PC-3 (cell line): ENCODE measurements around the gene C5AR2. TPM values are rescaled to one million over a fixed set of nuclear protein-coding genes. Genes with fewer than 3 reads are reported as not detected.

Experiments
- ATAC-seq: fragments of 200-7000 bp; cut with Tn5 transposase; 2 replicates; pipeline ENCODE4 v1.9.1; 2020; ENCODE audit warnings: mild to moderate bottlenecking, moderate library complexity
- BruUV-seq: library from RNA; stranded (reverse); fragments of 400-500 nt; replicated peaks from 2 replicates; lab custom pipeline; 2021; lab: Mats Ljungman, UMichigan
- CTCF ChIA-PET: fragments of 300-600 bp; sonication (Branson Sonifier 250); formaldehyde crosslinking; loops from one replicate; lab custom pipeline; 2022; ENCODE audit warnings: antibody characterized with exemption; lab: Charles Lee
- POLR2A ChIA-PET: fragments of 300-600 bp; sonication (Branson Sonifier 250); formaldehyde crosslinking; loops from one replicate; lab custom pipeline; 2022; ENCODE audit warnings: antibody characterized with exemption; ENCODE audit not compliant: unreplicated experiment; lab: Charles Lee
- DNase-seq: peaks from one replicate; pipeline ENCODE4 v3.0.0-alpha.2; 2015
- H2AFZ ChIP-seq: fragments of 300-600 bp; sonication (generic); 2 replicates; pipeline ENCODE4 v1.6.0; 2016; ENCODE audit warnings: antibody characterized with exemption, low read length
- H3F3A ChIP-seq: fragments of 300-600 bp; sonication (generic); one replicate; pipeline ENCODE4 v1.6.0; 2017; ENCODE audit warnings: antibody characterized with exemption, low read length, control low read depth, mild to moderate bottlenecking; ENCODE audit not compliant: unreplicated experiment
- H3K27ac ChIP-seq: fragments of 300-600 bp; sonication (generic); 2 replicates; pipeline ENCODE4 v1.5.1; 2016; ENCODE audit warnings: mild to moderate bottlenecking, low read length
- H3K27me3 ChIP-seq: fragments of 300-600 bp; sonication (generic); 2 replicates; pipeline ENCODE4 v1.6.1; 2016; ENCODE audit warnings: low read length, mixed read lengths
- H3K36me3 ChIP-seq: fragments of 300-600 bp; sonication (generic); 2 replicates; pipeline ENCODE4 v1.6.1; 2016; ENCODE audit warnings: low read depth, mixed run types, low read length, mixed read lengths
- H3K4me1 ChIP-seq: fragments of 300-600 bp; sonication (generic); 2 replicates; pipeline ENCODE4 v1.5.1; 2016; ENCODE audit warnings: low read length; ENCODE audit not compliant: insufficient read depth
- H3K4me2 ChIP-seq: fragments of 300-600 bp; sonication (generic); 2 replicates; pipeline ENCODE4 v1.6.0; 2016; ENCODE audit warnings: low read length
- H3K4me3 ChIP-seq: fragments of 300-600 bp; sonication (generic); 2 replicates; pipeline ENCODE4 v1.5.1; 2016; ENCODE audit warnings: mild to moderate bottlenecking, low read length, mixed read lengths
- H3K79me2 ChIP-seq: fragments of 300-600 bp; sonication (generic); 2 replicates; pipeline ENCODE4 v1.6.1; 2017; ENCODE audit warnings: low read length, mixed read lengths
- H3K9ac ChIP-seq: fragments of 300-600 bp; sonication (generic); 2 replicates; pipeline ENCODE4 v1.6.0; 2016; ENCODE audit warnings: mild to moderate bottlenecking, low read length
- H3K9me2 ChIP-seq: fragments of 300-600 bp; sonication (generic); replicated peaks from 2 replicates; pipeline ENCODE4 v1.6.1; 2016; ENCODE audit warnings: mixed run types, low read length, mixed read lengths
- H3K9me3 ChIP-seq: fragments of 300-600 bp; sonication (generic); 2 replicates; pipeline ENCODE4 v1.6.1; 2016; ENCODE audit warnings: low read length, mixed read lengths
- H4K20me1 ChIP-seq: fragments of 300-600 bp; sonication (generic); 2 replicates; pipeline ENCODE4 v1.6.1; 2016; ENCODE audit warnings: low read length, mixed read lengths
- CTCF ChIP-seq: fragments of 300-600 bp; sonication (generic); conservative IDR thresholded peaks from 2 replicates; pipeline ENCODE4 v1.5.1; 2017; ENCODE audit warnings: antibody characterized with exemption, low read depth, mild to moderate bottlenecking, low read length
- EZH2 ChIP-seq: fragments of 300-600 bp; sonication (generic); IDR thresholded peaks from one replicate; pipeline ENCODE4 v1.6.1; 2017; ENCODE audit warnings: antibody characterized with exemption, mild to moderate bottlenecking, low read length; ENCODE audit not compliant: unreplicated experiment
- EZH2phosphoT487 ChIP-seq: fragments of 300-600 bp; sonication (generic); IDR thresholded peaks from 2 replicates; pipeline ENCODE4 v1.6.1; 2018; ENCODE audit warnings: mild to moderate bottlenecking, antibody characterized with exemption, low read length, borderline replicate concordance
- intact Hi-C: fragments of 100-400 bp; cut with micrococcal nuclease; formaldehyde crosslinking; loops from 2 replicates; pipeline ENCODE4 v1.9.0; 2023
- total RNA-seq: library from RNA; depleted of rRNA; stranded (reverse); fragments of >200 nt; gene quantifications from 2 replicates; pipeline ENCODE4 v1.2.3, GENCODE V29; 2014

C5AR2 gene
- total RNA-seq, 1 experiment from 2014 or later, result not detected

DNA sequence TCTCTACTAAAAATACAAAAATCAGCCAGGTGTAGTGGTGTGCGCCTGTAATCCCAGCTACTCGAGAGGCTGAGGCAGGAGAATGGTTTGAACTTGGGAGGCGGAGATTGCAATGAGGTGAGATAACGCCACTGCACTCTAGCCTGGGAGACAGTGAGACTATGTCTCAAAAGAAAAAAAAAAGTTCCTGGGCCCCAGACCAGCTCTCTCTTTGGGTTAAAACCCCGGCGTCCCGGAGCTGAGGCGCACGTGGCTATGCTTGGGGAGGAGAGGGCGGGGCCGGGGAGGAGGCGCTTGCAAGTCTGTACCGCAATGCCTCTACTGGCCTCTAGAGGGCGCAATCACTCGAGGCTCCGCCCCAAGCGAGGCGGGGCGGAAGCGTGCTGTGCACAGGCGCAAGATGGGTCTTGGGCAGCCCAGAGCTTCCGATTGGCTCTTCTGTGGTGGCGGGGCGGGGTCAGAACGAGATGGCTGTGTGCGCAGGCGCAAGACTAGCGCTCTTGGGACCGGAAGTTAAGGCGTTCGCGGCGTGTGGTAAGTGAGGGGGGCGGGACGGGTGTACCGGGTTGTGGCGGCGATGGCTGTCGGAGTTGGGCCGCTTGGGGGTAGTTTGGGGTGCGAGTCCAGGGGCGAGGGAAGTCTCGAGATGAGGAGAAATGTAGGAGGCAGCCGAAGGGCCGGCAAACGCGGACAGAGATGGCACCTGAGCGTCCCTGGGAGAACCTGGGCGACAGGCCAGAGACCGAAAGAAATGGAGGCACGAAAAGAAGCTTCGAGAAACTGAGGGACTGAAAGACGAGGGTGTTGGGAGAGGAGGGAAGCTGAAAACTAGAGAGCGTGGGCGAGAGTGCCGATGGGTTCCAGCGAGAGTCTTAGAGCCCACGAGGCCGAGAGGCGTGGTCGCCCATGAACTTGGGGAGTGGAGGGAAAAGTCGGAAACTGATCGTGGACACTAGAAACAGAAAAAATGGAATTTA, 17.1 kb downstream of the C5AR2 start, which contains the start of gene DHX34:
TSS of gene DHX34 (plus strand) at position 497 of the 977 bp plus-strand sequence. CDS start 3,716 bp downstream, outside the sequence.
- ChIA-PET POLR2A (interaction anchor here (0.6 to 1.7 kb wide), 3 partner anchors 74 to 1618 kb away, joined by 3 to 12 read pairs (median 4); partner anchors contain the start of genes FBXO46 and INAFM1), CTCF (interaction anchor here (0.6 to 1.2 kb wide), 10 partner anchors 34 to 199 kb away, joined by 3 to 10 read pairs (median 4); no protein-coding TSS in a partner anchor)
- peaks cover 9% of the 10 kb centered on the region; the same call in 1 of the 2 replicates for H3K36me3 ChIP-seq
- ATAC-seq (peak; percentile 99), DNase-seq (peak; percentile 97)
- H3K9ac ChIP-seq, result peak within 1 kb of the TSS; percentile 98
- intact Hi-C loops, result loop anchor here (5.0 kb wide), 1 partner anchor 42 kb away; the partner anchor contains the start of gene C5AR1
- H4K20me1 ChIP-seq, result no peaks in the 10 kb centered on the region
- H3K27me3 ChIP-seq, result no peaks in the 10 kb centered on the region
- H3K9me3 ChIP-seq, result no peaks in the 10 kb centered on the region
- no peaks in the 10 kb centered on the region for H3K9me2 ChIP-seq
- peak within 1 kb of the TSS; percentile 97 for H3K4me2 ChIP-seq
- TF ChIP-seq CTCF (peak; percentile 81), EZH2phosphoT487 (no peak)
- H2AFZ ChIP-seq, result peak within 1 kb of the TSS; percentile 84
- H3F3A ChIP-seq, result no peaks in the 10 kb centered on the region
- H3K4me3 ChIP-seq, result peak within 1 kb of the TSS; percentile 88
- H3K27ac ChIP-seq, result peak within 1 kb of the TSS; percentile 42; the same call in 1 of the 2 replicates
- BruUV-seq, result no TSS peak
- H3K79me2 ChIP-seq, result peaks cover 46% of the 10 kb centered on the region
- peaks cover 8% of the 10 kb centered on the region; the same call in 1 of the 2 replicates for H3K4me1 ChIP-seq

DNA sequence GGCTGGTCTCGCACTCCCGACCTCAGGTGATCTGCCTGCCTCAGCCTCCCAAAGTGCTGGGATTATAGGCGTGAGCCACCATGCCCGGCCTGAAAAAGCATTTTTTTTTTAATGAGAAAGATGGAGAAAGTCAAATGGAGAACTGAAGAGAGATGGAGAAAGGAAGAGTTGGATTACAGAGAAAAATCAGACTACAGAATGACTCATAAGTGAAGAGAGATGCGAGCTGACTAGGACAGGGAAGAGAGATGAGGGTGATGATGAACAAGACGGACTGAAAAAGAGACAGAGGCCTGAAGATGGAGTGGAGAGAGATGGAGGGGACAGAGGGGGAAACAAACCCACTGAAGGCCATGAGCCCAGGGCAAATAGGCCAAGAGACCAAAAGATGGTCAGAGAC, 18.7 kb downstream of the C5AR2 start:
- Histone ChIP-seq H3K79me2 (peaks cover 46% of the 10 kb centered on the region), H3K36me3 (peaks cover 14% of the 10 kb centered on the region; the same call in 1 of the 2 replicates), H3K27me3 (no peaks in the 10 kb centered on the region), H3K9ac (no peak overlapping the region), H3K27ac (no peak overlapping the region), H4K20me1 (no peaks in the 10 kb centered on the region), H3K9me3 (no peaks in the 10 kb centered on the region), H3K4me3 (no peak overlapping the region), H2AFZ (no peak overlapping the region), H3F3A (no peaks in the 10 kb centered on the region), H3K4me2 (peak overlapping the region; percentile 34; the same call in 1 of the 2 replicates), H3K4me1 (peaks cover 8% of the 10 kb centered on the region; the same call in 1 of the 2 replicates), H3K9me2 (no peaks in the 10 kb centered on the region)
- ATAC-seq, result no peak
- TF ChIP-seq EZH2phosphoT487, result no peak
- no peak for TF ChIP-seq CTCF
- no peak for TF ChIP-seq EZH2
- intact Hi-C loops, result no loop called here
- CTCF ChIA-PET, result interaction anchor here (0.5 to 0.7 kb wide), 2 partner anchors 44 to 497 kb away, joined by 4 to 17 read pairs; no protein-coding TSS in a partner anchor
- POLR2A ChIA-PET, result no interaction called here
- DNase-seq, result no peak
- no TSS peak for BruUV-seq
